ENCODE results near the gene MAP1LC3C. TPM values are rescaled to one million over a fixed set of nuclear protein-coding genes. Genes with fewer than 3 reads are reported as not detected.

Gene MAP1LC3C
- not detected in 2 replicates for total RNA-seq (2011; cell fraction: chromatin; rRNA removed; ENCODE audit: low replicate concordance)
- not detected in 2 replicates for total RNA-seq (2011; cell fraction: nucleolus; rRNA removed)
- not detected in 2 replicates for total RNA-seq (2011; cell fraction: nucleoplasm; rRNA removed)
- not detected in 2 replicates for total RNA-seq (2014; rRNA removed)
- not detected in 2 replicates for total RNA-seq (2014; rRNA removed; fragmentation: Illumina TruSeq; extraction: Trizol)
- total RNA-seq (2015; rRNA removed; fragmentation: Illumina TruSeq; extraction: Trizol) = not detected in 2 replicates
- total RNA-seq (2021) = not detected in 2 replicates
- polyA plus RNA-seq (2011; rRNA removed) = not detected in 2 replicates
- polyA plus RNA-seq (2011; cell fraction: cytosol; rRNA removed) = not detected in 2 replicates
- not detected in 2 replicates for polyA plus RNA-seq (2011; cell fraction: nucleus; rRNA removed)
- 0.11 TPM in 1 of 2 replicates, not detected in the other for polyA plus RNA-seq (2012)
- not detected in 2 replicates for polyA plus RNA-seq (2014; fragmentation: Illumina TruSeq; extraction: Trizol)
- not detected for polyA plus RNA-seq (2014; fragmentation: Nextera tagmentation; extraction: Ambion mirVana)
- not detected in 2 replicates for polyA plus RNA-seq (2014; rRNA removed)
- not detected in 2 replicates for polyA minus RNA-seq (2011; rRNA and poly(A)+ RNA removed)
- polyA minus RNA-seq (2011; cell fraction: cytosol; rRNA and poly(A)+ RNA removed) = not detected in 2 replicates
- not detected in 2 replicates for polyA minus RNA-seq (2011; cell fraction: nucleus; rRNA and poly(A)+ RNA removed)
- Bru-seq, nascent RNA = not detected
- BruChase-seq, experiment 1, labeled RNA remaining after a 2-hour chase = not detected
- BruChase-seq, experiment 2, labeled RNA remaining after a 6-hour chase = not detected
- long read RNA-seq, experiment 1 = 0 reads
- long read RNA-seq, experiment 2 = 0 reads
- long read RNA-seq, experiment 3 = 0 reads

DNA sequence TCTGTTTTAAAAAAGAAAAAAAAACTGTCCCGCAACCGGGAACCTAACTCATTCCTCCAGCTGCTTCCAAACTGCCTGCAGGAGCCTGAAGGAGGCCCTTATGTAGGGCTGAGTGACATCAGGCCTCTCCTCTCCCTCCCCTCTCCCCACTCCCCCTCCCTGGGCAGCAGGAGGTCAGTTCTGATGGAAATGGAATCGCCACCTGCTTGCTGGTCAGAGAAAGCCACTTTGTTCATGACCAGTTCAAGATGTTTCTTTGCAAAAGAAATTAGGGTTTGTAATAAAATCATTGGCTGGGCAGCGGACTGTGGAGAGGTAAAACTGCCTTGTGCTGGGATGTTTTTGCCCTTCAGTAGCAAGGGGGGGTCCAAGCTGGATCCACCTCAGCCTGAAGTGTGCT lies at the start of gene MAP1LC3C:
MAP1LC3C (minus strand) TSS at position 73 of the 400 bp plus-strand sequence. CDS start 90 bp downstream, outside the sequence.
- ATAC-seq = peak; percentile 25
- peaks cover 0 to 4% of the 10 kb centered on the region in 2 experiments; a peak in 1 of 5 replicates for H3K4me1 ChIP-seq (replicated peaks in 1 of 2; ENCODE audit: control insufficient read depth in 2 of 2, insufficient read depth in 2 of 2, low read length in 2 of 2)
- no peaks in the 10 kb centered on the region for H3K79me2 ChIP-seq (ENCODE audit: control insufficient read depth, insufficient read depth, low read length)
- intact Hi-C loops (cut with micrococcal nuclease) (loop anchor here (5.0 kb wide), 1 partner anchor 467 kb away; the partner anchor contains the start of gene KMO), in situ Hi-C loops (cut with MboI) (loop anchor here (25.0 kb wide), 1 partner anchor 387 kb away; no protein-coding TSS in a partner anchor)
- H3K9me3 ChIP-seq (replicated peaks; ENCODE audit: control insufficient read depth, insufficient read depth, low read depth, low read length) = no peaks in the 10 kb centered on the region; the same call in 1 of the 2 replicates
- H3K4me2 ChIP-seq (ENCODE audit: insufficient read depth, low read length) = peak within 1 kb of the TSS; percentile 92
- H3K4me3 ChIP-seq = peak within 1 kb of the TSS; percentile 48
- no peaks in the 10 kb centered on the region for H4K20me1 ChIP-seq (replicated peaks; ENCODE audit: control insufficient read depth, insufficient read depth, low read length)
- peaks cover 27 to 49% of the 10 kb centered on the region in 2 experiments for H3K27me3 ChIP-seq (ENCODE audit: control insufficient read depth in 2 of 2, insufficient read depth in 2 of 2, low read length in 2 of 2)
- no peaks in the 10 kb centered on the region for H3K9me1 ChIP-seq (ENCODE audit: control insufficient read depth, insufficient read depth, low read length)
- DNase-seq (ENCODE audit: extremely low read depth in 1 of 4, low spot score in 3 of 4) = no peak
- no peak for FAIRE-seq
- no peak within 1 kb of the TSS; the same call in 2 of the 3 replicates for H3K27ac ChIP-seq (ENCODE audit: extremely low read depth, low read depth, low read length)
- ChIA-PET POLR2A (interaction anchor here (0.6 to 1.1 kb wide), 3 partner anchors 12 to 1342 kb away, joined by 3 read pairs; no protein-coding TSS in a partner anchor), CTCF (ENCODE audit: low intra/inter-chr PET ratio) (interaction anchor here (0.6 to 3.2 kb wide), 6 partner anchors 14 to 1992 kb away, joined by 3 to 16 read pairs (median 4); partner anchors contain the start of gene KMO)
- no peaks in the 10 kb centered on the region for H3K36me3 ChIP-seq (ENCODE audit: control insufficient read depth, insufficient read depth, low read length)
- 15% methylated on average over 4 of the region's 4 CpGs for WGBS (ENCODE audit: insufficient coverage, low coverage, missing lambda C conversion rate)
- BruUV-seq (replicated peaks) = no TSS peak
- H2AFZ ChIP-seq (ENCODE audit: low read depth, low read length) = peak within 1 kb of the TSS; percentile 98
- TF ChIP-seq, protein P1, sequence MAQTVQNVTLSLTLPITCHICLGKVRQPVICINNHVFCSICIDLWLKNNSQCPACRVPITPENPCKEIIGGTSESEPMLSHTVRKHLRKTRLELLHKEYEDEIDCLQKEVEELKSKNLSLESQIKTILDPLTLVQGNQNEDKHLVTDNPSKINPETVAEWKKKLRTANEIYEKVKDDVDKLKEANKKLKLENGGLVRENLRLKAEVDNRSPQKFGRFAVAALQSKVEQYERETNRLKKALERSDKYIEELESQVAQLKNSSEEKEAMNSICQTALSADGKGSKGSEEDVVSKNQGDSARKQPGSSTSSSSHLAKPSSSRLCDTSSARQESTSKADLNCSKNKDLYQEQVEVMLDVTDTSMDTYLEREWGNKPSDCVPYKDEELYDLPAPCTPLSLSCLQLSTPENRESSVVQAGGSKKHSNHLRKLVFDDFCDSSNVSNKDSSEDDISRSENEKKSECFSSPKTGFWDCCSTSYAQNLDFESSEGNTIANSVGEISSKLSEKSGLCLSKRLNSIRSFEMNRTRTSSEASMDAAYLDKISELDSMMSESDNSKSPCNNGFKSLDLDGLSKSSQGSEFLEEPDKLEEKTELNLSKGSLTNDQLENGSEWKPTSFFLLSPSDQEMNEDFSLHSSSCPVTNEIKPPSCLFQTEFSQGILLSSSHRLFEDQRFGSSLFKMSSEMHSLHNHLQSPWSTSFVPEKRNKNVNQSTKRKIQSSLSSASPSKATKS (CRISPR knock-in tag; IDR thresholded peaks at IDR 0.05) = no peak
- TF ChIP-seq, protein P2, sequence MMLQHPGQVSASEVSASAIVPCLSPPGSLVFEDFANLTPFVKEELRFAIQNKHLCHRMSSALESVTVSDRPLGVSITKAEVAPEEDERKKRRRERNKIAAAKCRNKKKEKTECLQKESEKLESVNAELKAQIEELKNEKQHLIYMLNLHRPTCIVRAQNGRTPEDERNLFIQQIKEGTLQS (IDR thresholded peaks at IDR 0.05) = no peak
- TF ChIP-seq, protein P2 (CRISPR knock-in tag; conservative IDR thresholded peaks at IDR 0.05) = no peak
- no peak for TF ChIP-seq ZNF23 (CRISPR knock-in tag; IDR thresholded peaks at IDR 0.05)
- no peak for TF ChIP-seq HNRNPK (IDR thresholded peaks at IDR 0.05; ENCODE audit: low read depth, low read length, poor library complexity, severe bottlenecking)
- TF ChIP-seq BACH1 (tag; IDR thresholded peaks at IDR 0.05) = no peak
- TF ChIP-seq KLF6 (CRISPR knock-in tag; IDR thresholded peaks at IDR 0.05; ENCODE audit: borderline replicate concordance) = no peak
- TF ChIP-seq, protein P3, sequence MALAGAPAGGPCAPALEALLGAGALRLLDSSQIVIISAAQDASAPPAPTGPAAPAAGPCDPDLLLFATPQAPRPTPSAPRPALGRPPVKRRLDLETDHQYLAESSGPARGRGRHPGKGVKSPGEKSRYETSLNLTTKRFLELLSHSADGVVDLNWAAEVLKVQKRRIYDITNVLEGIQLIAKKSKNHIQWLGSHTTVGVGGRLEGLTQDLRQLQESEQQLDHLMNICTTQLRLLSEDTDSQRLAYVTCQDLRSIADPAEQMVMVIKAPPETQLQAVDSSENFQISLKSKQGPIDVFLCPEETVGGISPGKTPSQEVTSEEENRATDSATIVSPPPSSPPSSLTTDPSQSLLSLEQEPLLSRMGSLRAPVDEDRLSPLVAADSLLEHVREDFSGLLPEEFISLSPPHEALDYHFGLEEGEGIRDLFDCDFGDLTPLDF (CRISPR knock-in tag; IDR thresholded peaks at IDR 0.05) = no peak
- TF ChIP-seq, protein P4, sequence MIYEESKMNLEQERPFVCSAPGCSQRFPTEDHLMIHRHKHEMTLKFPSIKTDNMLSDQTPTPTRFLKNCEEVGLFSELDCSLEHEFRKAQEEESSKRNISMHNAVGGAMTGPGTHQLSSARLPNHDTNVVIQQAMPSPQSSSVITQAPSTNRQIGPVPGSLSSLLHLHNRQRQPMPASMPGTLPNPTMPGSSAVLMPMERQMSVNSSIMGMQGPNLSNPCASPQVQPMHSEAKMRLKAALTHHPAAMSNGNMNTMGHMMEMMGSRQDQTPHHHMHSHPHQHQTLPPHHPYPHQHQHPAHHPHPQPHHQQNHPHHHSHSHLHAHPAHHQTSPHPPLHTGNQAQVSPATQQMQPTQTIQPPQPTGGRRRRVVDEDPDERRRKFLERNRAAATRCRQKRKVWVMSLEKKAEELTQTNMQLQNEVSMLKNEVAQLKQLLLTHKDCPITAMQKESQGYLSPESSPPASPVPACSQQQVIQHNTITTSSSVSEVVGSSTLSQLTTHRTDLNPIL (CRISPR knock-in tag; IDR thresholded peaks at IDR 0.05) = no peak
- peak within 1 kb of the TSS in 1 of 2 experiments; percentile 12; a peak in 2 of 4 replicates for H3K9ac ChIP-seq (ENCODE audit: insufficient read depth in 1 of 2, low read depth in 2 of 2, low read length in 2 of 2)
